MM.1S (cell line): ENCODE measurements around the gene ALDH1A2.
A peak's percentile ranks its signal among the peaks of the same experiment; 100 is the strongest.

Source experiments
- CTCF ChIP-seq: fragments of 300-600 bp; sonication (generic); IDR thresholded peaks from 2 replicates; pipeline ENCODE4 v1.5.1; 2016; ENCODE audit warnings: antibody characterized with exemption, low read length, mixed read lengths
- EZH2 ChIP-seq: fragments of 300-600 bp; sonication (generic); optimal IDR thresholded peaks from 2 replicates; pipeline ENCODE3; 2017; ENCODE audit warnings: low read depth, mild to moderate bottlenecking, antibody characterized with exemption, low read length, mixed read lengths
- EZH2phosphoT487 ChIP-seq: fragments of 300-600 bp; sonication (generic); IDR thresholded peaks from 2 replicates; pipeline ENCODE4 v1.6.1; 2018; ENCODE audit warnings: antibody characterized with exemption, low read length

- TF ChIP-seq EZH2, result no peak
- TF ChIP-seq CTCF, result peak; percentile 75
- TF ChIP-seq EZH2phosphoT487, result no peak
Measured at GRCh38 chr15:58066042-58066867, 744 bp upstream of the ALDH1A2 start.
